Measurements from ENCODE around the gene TUBB4A. TPM values are rescaled to one million over a fixed set of nuclear protein-coding genes. Genes with fewer than 3 reads are reported as not detected.
A peak's percentile ranks its signal among the peaks of the same experiment; 100 is the strongest.

TUBB4A gene
- total RNA-seq, 1 experiment from 2014 or later: 0.03 TPM

- no peaks in the 10 kb centered on the region for H3K9me3 ChIP-seq
- no peak for DNase-seq
- no peaks in the 10 kb centered on the region for H3K27me3 ChIP-seq
- peak overlapping the region; percentile 68 for H3K4me3 ChIP-seq
- H3K36me3 ChIP-seq: no peaks in the 10 kb centered on the region
Observed at GRCh38 chr19:6529937-6530385, 27.9 kb upstream of the TUBB4A start.

GRCh38 chr19:6529351-6529750, 27.2 kb upstream of the TUBB4A start:
- DNase-seq: no peak
- Histone ChIP-seq H3K36me3 (no peaks in the 10 kb centered on the region), H3K27me3 (no peaks in the 10 kb centered on the region), H3K4me3 (no peak overlapping the region), H3K9me3 (no peaks in the 10 kb centered on the region)

- no peaks in the 10 kb centered on the region for H3K36me3 ChIP-seq
- no peak overlapping the region for H3K4me3 ChIP-seq
- H3K9me3 ChIP-seq: no peaks in the 10 kb centered on the region
- no peak for DNase-seq
- H3K27me3 ChIP-seq: no peaks in the 10 kb centered on the region
Observed at GRCh38 chr19:6528544-6529121, 26.5 kb upstream of the TUBB4A start.

GRCh38 chr19:6527893-6528543, 25.9 kb upstream of the TUBB4A start:
- no peak for DNase-seq
- no peaks in the 10 kb centered on the region for H3K27me3 ChIP-seq
- H3K4me3 ChIP-seq: no peak overlapping the region
- no peaks in the 10 kb centered on the region for H3K36me3 ChIP-seq
- H3K9me3 ChIP-seq: no peaks in the 10 kb centered on the region

- Histone ChIP-seq H3K27me3 (no peaks in the 10 kb centered on the region), H3K4me3 (no peak overlapping the region), H3K36me3 (no peaks in the 10 kb centered on the region), H3K9me3 (no peaks in the 10 kb centered on the region)
- DNase-seq: no peak
Observed at GRCh38 chr19:6524311-6524710, 22.2 kb upstream of the TUBB4A start.

- Histone ChIP-seq H3K4me3 (no peak overlapping the region), H3K9me3 (no peaks in the 10 kb centered on the region), H3K27me3 (no peaks in the 10 kb centered on the region), H3K36me3 (no peaks in the 10 kb centered on the region)
- DNase-seq: no peak
Observed at GRCh38 chr19:6522712-6523111, 20.6 kb upstream of the TUBB4A start.

- Histone ChIP-seq H3K9me3 (no peaks in the 10 kb centered on the region), H3K4me3 (no peak overlapping the region), H3K27me3 (no peaks in the 10 kb centered on the region), H3K36me3 (no peaks in the 10 kb centered on the region)
- DNase-seq: peak; percentile 20
Observed at GRCh38 chr19:6521718-6522646, 19.9 kb upstream of the TUBB4A start.

- Histone ChIP-seq H3K9me3 (no peaks in the 10 kb centered on the region), H3K4me3 (no peak overlapping the region), H3K27me3 (no peaks in the 10 kb centered on the region), H3K36me3 (no peaks in the 10 kb centered on the region)
- no peak for DNase-seq
Observed at GRCh38 chr19:6519289-6519688, 17.2 kb upstream of the TUBB4A start.

GRCh38 chr19:6518145-6518911, 16.2 kb upstream of the TUBB4A start:
- no peak for DNase-seq
- Histone ChIP-seq H3K27me3 (no peaks in the 10 kb centered on the region), H3K36me3 (no peaks in the 10 kb centered on the region), H3K9me3 (no peaks in the 10 kb centered on the region), H3K4me3 (no peak overlapping the region)

- DNase-seq: peak; percentile 82
- Histone ChIP-seq H3K27me3 (no peaks in the 10 kb centered on the region), H3K36me3 (no peaks in the 10 kb centered on the region), H3K9me3 (no peaks in the 10 kb centered on the region), H3K4me3 (peak overlapping the region; percentile 54)
Observed at GRCh38 chr19:6516659-6517291, 14.7 kb upstream of the TUBB4A start.

GRCh38 chr19:6516018-6516658, 14.0 kb upstream of the TUBB4A start:
- Histone ChIP-seq H3K36me3 (no peaks in the 10 kb centered on the region), H3K9me3 (no peaks in the 10 kb centered on the region)
- DNase-seq: peak; percentile 84

GRCh38 chr19:6514926-6515544, 12.9 kb upstream of the TUBB4A start:
- no peak for DNase-seq
- H3K4me3 ChIP-seq: no peak overlapping the region
- no peaks in the 10 kb centered on the region for H3K9me3 ChIP-seq
- no peaks in the 10 kb centered on the region for H3K27me3 ChIP-seq
- H3K36me3 ChIP-seq: no peaks in the 10 kb centered on the region

More at GRCh38 chr19:6516018-6516658, 14.0 kb upstream of the TUBB4A start:
- H3K27me3 ChIP-seq: no peaks in the 10 kb centered on the region
- peak overlapping the region; percentile 54 for H3K4me3 ChIP-seq

GRCh38 chr19:6514089-6514488, 12.0 kb upstream of the TUBB4A start:
- no peaks in the 10 kb centered on the region for H3K9me3 ChIP-seq
- no peaks in the 10 kb centered on the region for H3K36me3 ChIP-seq
- H3K4me3 ChIP-seq: no peak overlapping the region
- DNase-seq: no peak
- no peaks in the 10 kb centered on the region for H3K27me3 ChIP-seq

- Histone ChIP-seq H3K4me3 (no peak overlapping the region), H3K36me3 (no peaks in the 10 kb centered on the region), H3K9me3 (no peaks in the 10 kb centered on the region), H3K27me3 (no peaks in the 10 kb centered on the region)
- no peak for DNase-seq
Observed at GRCh38 chr19:6510618-6511017, 8.5 kb upstream of the TUBB4A start.

GRCh38 chr19:6509118-6509971, 7.2 kb upstream of the TUBB4A start:
- no peak for DNase-seq

More at GRCh38 chr19:6509118-6509971, 7.2 kb upstream of the TUBB4A start:
- no peak overlapping the region for H3K4me3 ChIP-seq
- H3K36me3 ChIP-seq: no peaks in the 10 kb centered on the region
- H3K9me3 ChIP-seq: no peaks in the 10 kb centered on the region
- no peaks in the 10 kb centered on the region for H3K27me3 ChIP-seq

Data from MG63 (cell line).